COR-L47 (cell line): Measurements from ENCODE around the gene SELENOP.
A peak's percentile ranks its signal among the peaks of the same experiment; 100 is the strongest.

Source experiments
- DNase-seq: peaks from one replicate; lab custom pipeline; 2025; lab: John Stamatoyannopoulos, UW

Gene SELENOP

GRCh38 chr5:42798284-42799240 is 13.1 kb downstream of the SELENOP start:
- DNase-seq = no peak

- peak; percentile 57 for DNase-seq
These were observed 20.5 kb downstream of the SELENOP start for GRCh38 chr5:42791151-42791550.

GRCh38 chr5:42787845-42788244 is 23.8 kb downstream of the SELENOP start:
- no peak for DNase-seq

- DNase-seq = no peak
These were observed 24.6 kb downstream of the SELENOP start for GRCh38 chr5:42787073-42787472.

GRCh38 chr5:42785756-42786155 is 25.9 kb downstream of the SELENOP start:
- no peak for DNase-seq

GRCh38 chr5:42784132-42784531 is 27.6 kb downstream of the SELENOP start:
- no peak for DNase-seq

- no peak for DNase-seq
These were observed 30.1 kb downstream of the SELENOP start for GRCh38 chr5:42781584-42781983.

GRCh38 chr5:42779083-42779482 is 32.6 kb downstream of the SELENOP start:
- no peak for DNase-seq

GRCh38 chr5:42772265-42772993 is 39.3 kb downstream of the SELENOP start:
- no peak for DNase-seq

GRCh38 chr5:42770003-42770402 is 41.7 kb downstream of the SELENOP start:
- DNase-seq = no peak

GRCh38 chr5:42768106-42768504 is 43.6 kb downstream of the SELENOP start:
- no peak for DNase-seq

GRCh38 chr5:42767491-42768105 is 44.1 kb downstream of the SELENOP start:
- no peak for DNase-seq

- DNase-seq = no peak
These were observed 49.9 kb downstream of the SELENOP start for GRCh38 chr5:42761791-42762190.

GRCh38 chr5:42760426-42760825 is 51.3 kb downstream of the SELENOP start:
- no peak for DNase-seq

GRCh38 chr5:42759456-42759855 is 52.2 kb downstream of the SELENOP start:
- no peak for DNase-seq

- DNase-seq = peak; percentile 52
These were observed 54.8 kb downstream of the SELENOP start, which contains the start of gene CCDC152 for GRCh38 chr5:42756606-42757601. Gene CCDC152, plus strand, starts transcription at chr5:42756818. Its CDS starts 2,304 bp downstream, at chr5:42759122.

- no peak for DNase-seq
These were observed 58.6 kb downstream of the SELENOP start for GRCh38 chr5:42753099-42753498.

- DNase-seq = no peak
These were observed 60.6 kb downstream of the SELENOP start for GRCh38 chr5:42751044-42751443.

- no peak for DNase-seq
These were observed 61.2 kb downstream of the SELENOP start for GRCh38 chr5:42750507-42750906.
